Thyroid gland (tissue), 4 donors: Measurements from ENCODE around the gene EPHA8. TPM values are rescaled to one million over a fixed set of nuclear protein-coding genes. Genes with fewer than 3 reads are reported as not detected.

Experiments used
- DNase-seq, 2 donors: peaks; one replicate each; pipeline ENCODE4 v3.0.0-alpha.2; 2019
- H3K27ac ChIP-seq, 3 donors: fragments of 200-600 bp; sonication (generic); 1 replicate in 2 of 3; 2 replicates in 1 of 3; pipeline ENCODE4 v1.5.1; 2016 to 2019; ENCODE audit warnings: mild to moderate bottlenecking in 1 of 3, moderate library complexity in 1 of 3
- H3K27me3 ChIP-seq: fragments of 200-600 bp; sonication (generic); one replicate; pipeline ENCODE4 v1.5.1; 2019
- H3K36me3 ChIP-seq, 2 donors: fragments of 200-600 bp; sonication (generic); one replicate each; pipeline ENCODE4 v1.5.1; 2016 to 2019
- H3K4me1 ChIP-seq, 2 donors: fragments of 200-600 bp; sonication (generic); one replicate each; pipeline ENCODE4 v1.5.1; 2017 to 2019
- H3K4me3 ChIP-seq, 3 donors: fragments of 200-600 bp; sonication (generic); replicated peaks in 1 of 3; 1 replicate in 2 of 3; 2 replicates in 1 of 3; pipeline ENCODE4 v1.5.1; 2016; ENCODE audit warnings: mild to moderate bottlenecking in 1 of 3
- H3K9me3 ChIP-seq: fragments of 200-600 bp; sonication (generic); one replicate; pipeline ENCODE4 v1.5.1; 2017
- POLR2A ChIP-seq, 2 donors: fragments of 450-650 bp; IDR thresholded peaks; one replicate each; pipeline ENCODE4 v1.6.1; 2017; ENCODE audit warnings: antibody characterized with exemption in 2 of 2, mild to moderate bottlenecking in 2 of 2, moderate library complexity in 1 of 2
- WGBS, 2 donors: methylation state at CpG; one replicate each; pipeline ENCODE4 v1.1.5; 2017; 5-methylcytosine and 5-hydroxymethylcytosine counted together
- intact Hi-C: fragments of 100-400 bp; cut with DNase I; formaldehyde crosslinking; loops from one replicate; pipeline ENCODE4 v1.15.1; 2023
- total RNA-seq, 4 donors: library from RNA; depleted of rRNA; stranded (reverse); fragments of >200 nt; gene quantifications; one replicate each; pipeline ENCODE4 v1.2.3, GENCODE V29; 2016
- TF ChIP-seq, protein P1 (sequence below), 6 experiments: fragments of 200-600 bp in 3 of 6; fragments of 450-650 bp in 3 of 6; sonication (generic) in 3 of 6; IDR thresholded peaks; one replicate each; pipeline ENCODE4 v1.5.1; 2016 to 2019; ENCODE audit warnings: antibody characterized with exemption in 6 of 6, mild to moderate bottlenecking in 2 of 6, inconsistent platforms in 1 of 6, moderate library complexity in 1 of 6

EPHA8 gene
- total RNA-seq, 4 donors from 2014 or later: not detected

DNA sequence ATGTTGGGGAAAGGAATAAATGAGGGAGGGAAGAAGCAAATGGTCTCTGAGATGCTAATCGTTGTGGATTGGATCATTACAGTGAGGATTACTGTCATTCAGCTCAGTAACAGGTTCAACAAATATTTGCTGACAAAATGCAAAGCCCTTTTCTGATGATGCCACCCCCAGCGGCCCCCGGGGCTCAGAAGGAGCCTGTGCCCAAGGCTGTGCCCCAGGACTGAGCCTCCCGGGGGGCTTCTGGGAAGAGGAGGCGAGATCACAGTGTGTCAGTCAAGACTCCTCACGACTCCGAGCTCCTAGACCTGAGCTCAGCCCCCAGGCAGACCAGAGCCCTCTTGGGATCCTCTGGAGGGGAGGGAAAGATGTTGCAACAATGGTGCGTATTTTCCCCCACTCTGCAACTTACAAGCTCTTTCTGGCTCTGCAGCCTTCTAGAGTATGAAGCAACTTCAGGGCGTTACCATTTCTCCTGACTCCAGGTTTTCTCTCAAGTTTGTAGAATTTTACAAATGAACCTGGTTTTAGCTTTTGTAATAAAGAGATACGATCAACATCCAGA lies 20.8 kb downstream of the EPHA8 start:
- 72 to 75% methylated on average over 8 to 10 of the region's 10 CpGs for WGBS, 2 donors
- Histone ChIP-seq H3K4me1 (no peaks in the 10 kb centered on the region), H3K9me3 (no peaks in the 10 kb centered on the region), H3K27ac (no peak overlapping the region), H3K36me3 (no peaks in the 10 kb centered on the region), H3K27me3 (no peaks in the 10 kb centered on the region), H3K4me3 (no peak overlapping the region)
- no peak for DNase-seq
- intact Hi-C loops: no loop called here
- TF ChIP-seq, protein P1, sequence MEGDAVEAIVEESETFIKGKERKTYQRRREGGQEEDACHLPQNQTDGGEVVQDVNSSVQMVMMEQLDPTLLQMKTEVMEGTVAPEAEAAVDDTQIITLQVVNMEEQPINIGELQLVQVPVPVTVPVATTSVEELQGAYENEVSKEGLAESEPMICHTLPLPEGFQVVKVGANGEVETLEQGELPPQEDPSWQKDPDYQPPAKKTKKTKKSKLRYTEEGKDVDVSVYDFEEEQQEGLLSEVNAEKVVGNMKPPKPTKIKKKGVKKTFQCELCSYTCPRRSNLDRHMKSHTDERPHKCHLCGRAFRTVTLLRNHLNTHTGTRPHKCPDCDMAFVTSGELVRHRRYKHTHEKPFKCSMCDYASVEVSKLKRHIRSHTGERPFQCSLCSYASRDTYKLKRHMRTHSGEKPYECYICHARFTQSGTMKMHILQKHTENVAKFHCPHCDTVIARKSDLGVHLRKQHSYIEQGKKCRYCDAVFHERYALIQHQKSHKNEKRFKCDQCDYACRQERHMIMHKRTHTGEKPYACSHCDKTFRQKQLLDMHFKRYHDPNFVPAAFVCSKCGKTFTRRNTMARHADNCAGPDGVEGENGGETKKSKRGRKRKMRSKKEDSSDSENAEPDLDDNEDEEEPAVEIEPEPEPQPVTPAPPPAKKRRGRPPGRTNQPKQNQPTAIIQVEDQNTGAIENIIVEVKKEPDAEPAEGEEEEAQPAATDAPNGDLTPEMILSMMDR (IDR thresholded peaks at IDR 0.05): no peak
- no peak for TF ChIP-seq POLR2A (IDR thresholded peaks at IDR 0.05)

DNA sequence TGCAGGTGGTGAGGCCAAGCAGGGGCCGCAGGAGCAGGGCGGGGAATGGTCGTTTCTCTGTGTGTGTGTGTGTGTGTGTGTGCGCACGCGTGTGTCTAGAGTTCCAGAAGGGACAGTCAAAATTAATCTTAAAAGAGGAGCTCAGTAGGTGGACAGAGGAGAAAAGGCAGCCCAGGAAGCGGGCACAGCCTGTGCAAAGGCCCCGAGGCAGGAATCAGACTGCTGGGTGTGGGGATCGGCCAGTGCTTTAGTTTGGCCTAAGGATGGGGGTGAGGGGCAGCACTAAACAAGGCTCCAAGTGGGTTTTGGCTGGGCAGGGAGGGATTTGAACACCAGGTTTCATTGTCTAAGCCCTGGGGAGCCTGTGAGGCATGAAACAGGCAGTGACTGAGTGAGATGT lies 21.7 kb downstream of the EPHA8 start:
- DNase-seq: no peak
- intact Hi-C loops: no loop called here
- no peak overlapping the region for H3K27ac ChIP-seq
- H3K9me3 ChIP-seq: no peaks in the 10 kb centered on the region
- H3K4me1 ChIP-seq: no peaks in the 10 kb centered on the region
- WGBS, 2 donors: 91 to 94% methylated on average over 9 of the region's 9 CpGs
- TF ChIP-seq POLR2A (IDR thresholded peaks at IDR 0.05): no peak
- TF ChIP-seq, protein P1 (IDR thresholded peaks at IDR 0.05): no peak
- no peaks in the 10 kb centered on the region for H3K27me3 ChIP-seq
- H3K4me3 ChIP-seq: no peak overlapping the region
- H3K36me3 ChIP-seq: no peaks in the 10 kb centered on the region

DNA sequence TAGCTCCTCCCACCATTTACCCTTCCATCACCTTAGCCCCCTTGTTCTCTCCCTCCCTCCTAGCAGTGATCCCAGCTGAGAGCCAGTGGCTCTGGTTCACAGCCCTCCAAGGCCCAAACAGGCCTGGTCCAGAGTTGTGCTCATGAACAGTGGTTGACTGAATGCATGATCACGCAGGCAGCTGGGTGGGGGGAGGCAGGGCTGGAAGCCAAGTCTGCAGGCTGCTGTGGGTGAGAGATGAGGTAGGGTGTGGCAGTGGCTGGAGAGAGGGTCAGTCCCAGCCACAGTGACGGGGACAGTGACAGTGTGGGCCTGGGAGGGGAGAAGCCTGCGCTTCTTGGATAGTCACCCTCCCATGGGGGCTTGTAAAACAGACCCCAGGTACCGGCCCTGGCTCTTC lies 22.2 kb downstream of the EPHA8 start:
- 85 to 86% methylated on average over 4 of the region's 4 CpGs for WGBS, 2 donors
- DNase-seq: no peak
- intact Hi-C loops: no loop called here
- Histone ChIP-seq H3K4me3 (no peak overlapping the region), H3K9me3 (no peaks in the 10 kb centered on the region), H3K27ac (no peak overlapping the region), H3K36me3 (no peaks in the 10 kb centered on the region), H3K4me1 (no peaks in the 10 kb centered on the region), H3K27me3 (no peaks in the 10 kb centered on the region)
- TF ChIP-seq, protein P1 (IDR thresholded peaks at IDR 0.05): no peak

DNA sequence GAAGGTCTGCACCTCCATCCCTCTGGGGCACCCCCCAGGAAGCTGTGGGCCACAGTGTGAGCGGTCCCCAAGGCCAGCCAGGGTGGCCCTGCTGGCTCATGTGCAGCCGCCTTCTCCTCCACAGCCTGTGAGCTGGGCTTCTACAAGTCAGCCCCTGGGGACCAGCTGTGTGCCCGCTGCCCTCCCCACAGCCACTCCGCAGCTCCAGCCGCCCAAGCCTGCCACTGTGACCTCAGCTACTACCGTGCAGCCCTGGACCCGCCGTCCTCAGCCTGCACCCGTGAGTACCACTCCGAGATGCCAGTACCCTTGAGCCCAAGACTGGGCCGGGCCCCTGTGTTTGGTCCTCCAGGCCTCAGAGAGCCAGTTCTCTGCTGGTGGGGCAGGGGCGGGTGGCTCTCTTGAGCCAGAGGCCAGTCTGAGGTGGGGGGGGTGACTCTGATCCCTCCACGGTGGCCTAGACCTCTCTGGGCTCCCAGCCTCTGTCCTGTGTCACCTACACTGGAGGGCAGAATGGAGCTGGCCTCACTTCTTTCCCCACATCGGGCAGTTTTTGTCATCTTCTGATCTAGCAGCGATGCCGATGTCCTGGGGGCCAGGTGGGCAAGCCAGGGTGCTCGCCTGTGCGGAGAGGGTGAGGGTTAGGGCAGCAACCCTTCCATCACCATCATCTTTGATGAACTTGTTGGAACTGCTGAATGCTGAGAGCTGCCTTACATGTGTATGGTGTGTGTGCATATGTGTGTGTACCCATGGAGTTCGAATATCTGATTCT lies 23.3 kb downstream of the EPHA8 start:
- no peaks in the 10 kb centered on the region for H3K36me3 ChIP-seq
- 82 to 87% methylated on average over 13 to 17 of the region's 19 CpGs for WGBS, 2 donors
- intact Hi-C loops: no loop called here
- no peaks in the 10 kb centered on the region for H3K27me3 ChIP-seq
- H3K9me3 ChIP-seq: no peaks in the 10 kb centered on the region
- H3K27ac ChIP-seq: no peak overlapping the region
- no peak overlapping the region for H3K4me3 ChIP-seq
- H3K4me1 ChIP-seq: no peaks in the 10 kb centered on the region
- DNase-seq: no peak
- TF ChIP-seq, protein P1 (IDR thresholded peaks at IDR 0.05): no peak
- no peak for TF ChIP-seq POLR2A (IDR thresholded peaks at IDR 0.05)

DNA sequence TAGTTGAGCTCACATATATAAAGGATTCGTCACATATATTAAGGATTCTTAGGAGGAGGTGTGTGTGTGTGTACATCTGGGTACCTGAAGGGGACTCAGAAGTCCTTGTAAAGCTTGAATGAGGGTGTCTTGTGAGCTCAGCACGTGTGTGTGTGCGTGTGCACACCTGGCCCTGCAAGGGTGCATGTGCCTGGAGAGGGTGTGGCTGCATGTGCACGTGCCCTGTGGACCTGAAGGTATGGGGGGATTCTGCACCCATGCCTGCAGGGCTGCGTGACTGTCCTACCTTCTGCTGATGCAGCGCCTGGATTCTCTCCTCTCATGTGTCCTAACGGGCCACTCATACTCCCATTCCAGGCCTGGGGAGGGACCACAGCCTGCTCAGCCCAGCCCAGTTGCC lies 24.0 kb downstream of the EPHA8 start:
- H3K27ac ChIP-seq: no peak overlapping the region
- H3K9me3 ChIP-seq: no peaks in the 10 kb centered on the region
- TF ChIP-seq, protein P1 (IDR thresholded peaks at IDR 0.05): no peak
- TF ChIP-seq POLR2A (IDR thresholded peaks at IDR 0.05): no peak
- no peaks in the 10 kb centered on the region for H3K27me3 ChIP-seq
- no peaks in the 10 kb centered on the region for H3K36me3 ChIP-seq
- intact Hi-C loops: no loop called here
- no peak for DNase-seq
- 81 to 85% methylated on average over 6 to 7 of the region's 7 CpGs for WGBS, 2 donors
- H3K4me3 ChIP-seq: no peak overlapping the region
- no peaks in the 10 kb centered on the region for H3K4me1 ChIP-seq
